Brain microvascular endothelial cell (primary cell): ENCODE measurements around the gene SCAF4.

Experiments used
- DNase-seq: peaks from one replicate; pipeline ENCODE4 v3.0.0-alpha.2; 2020
- H3K27ac ChIP-seq: fragments of 250-450 bp; sonication (Bioruptor Pico); 2 replicates; pipeline ENCODE4 v1.5.1; 2020; ENCODE audit warnings: mild to moderate bottlenecking, moderate library complexity
- H3K27me3 ChIP-seq: fragments of 250-450 bp; sonication (Bioruptor Pico); replicated peaks from 2 replicates; pipeline ENCODE4 v1.5.1; 2020; ENCODE audit warnings: mild to moderate bottlenecking
- H3K36me3 ChIP-seq: fragments of 250-450 bp; sonication (Bioruptor Pico); replicated peaks from 2 replicates; pipeline ENCODE4 v1.5.1; 2020; ENCODE audit warnings: mild to moderate bottlenecking
- H3K4me3 ChIP-seq: 2 replicates; pipeline ENCODE4 v1.5.1; 2011; ENCODE audit warnings: low read depth, mild to moderate bottlenecking, control low read depth, low read length, moderate library complexity
- in situ Hi-C: cut with HindIII; loops from 2 replicates; pipeline ENCODE4 v1.10.0; 2017; ENCODE audit warnings: low sequenced_read_pairs, low pct_ligation_motif_present
- TF ChIP-seq, protein P1 (sequence below): IDR thresholded peaks from 2 replicates; pipeline ENCODE4 v1.5.1; 2011; ENCODE audit warnings: low read depth, mild to moderate bottlenecking, moderate library complexity, low read length, control low read depth, inconsistent platforms; ENCODE audit errors: missing control alignments

The SCAF4 gene

GRCh38 chr21:31708541-31708940, 23.4 kb downstream of the SCAF4 start:
- TF ChIP-seq, protein P1, sequence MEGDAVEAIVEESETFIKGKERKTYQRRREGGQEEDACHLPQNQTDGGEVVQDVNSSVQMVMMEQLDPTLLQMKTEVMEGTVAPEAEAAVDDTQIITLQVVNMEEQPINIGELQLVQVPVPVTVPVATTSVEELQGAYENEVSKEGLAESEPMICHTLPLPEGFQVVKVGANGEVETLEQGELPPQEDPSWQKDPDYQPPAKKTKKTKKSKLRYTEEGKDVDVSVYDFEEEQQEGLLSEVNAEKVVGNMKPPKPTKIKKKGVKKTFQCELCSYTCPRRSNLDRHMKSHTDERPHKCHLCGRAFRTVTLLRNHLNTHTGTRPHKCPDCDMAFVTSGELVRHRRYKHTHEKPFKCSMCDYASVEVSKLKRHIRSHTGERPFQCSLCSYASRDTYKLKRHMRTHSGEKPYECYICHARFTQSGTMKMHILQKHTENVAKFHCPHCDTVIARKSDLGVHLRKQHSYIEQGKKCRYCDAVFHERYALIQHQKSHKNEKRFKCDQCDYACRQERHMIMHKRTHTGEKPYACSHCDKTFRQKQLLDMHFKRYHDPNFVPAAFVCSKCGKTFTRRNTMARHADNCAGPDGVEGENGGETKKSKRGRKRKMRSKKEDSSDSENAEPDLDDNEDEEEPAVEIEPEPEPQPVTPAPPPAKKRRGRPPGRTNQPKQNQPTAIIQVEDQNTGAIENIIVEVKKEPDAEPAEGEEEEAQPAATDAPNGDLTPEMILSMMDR = no peak
- in situ Hi-C loops = no loop called here
- no peaks in the 10 kb centered on the region for H3K36me3 ChIP-seq
- no peak overlapping the region for H3K27ac ChIP-seq
- no peak overlapping the region for H3K4me3 ChIP-seq
- no peak for DNase-seq
- H3K27me3 ChIP-seq = no peaks in the 10 kb centered on the region

- Histone ChIP-seq H3K36me3 (no peaks in the 10 kb centered on the region), H3K4me3 (no peak overlapping the region), H3K27ac (no peak overlapping the region), H3K27me3 (no peaks in the 10 kb centered on the region)
- no peak for DNase-seq
- TF ChIP-seq, protein P1 = no peak
- in situ Hi-C loops = no loop called here
These were observed 24.4 kb downstream of the SCAF4 start for GRCh38 chr21:31707499-31707898.

DNA sequence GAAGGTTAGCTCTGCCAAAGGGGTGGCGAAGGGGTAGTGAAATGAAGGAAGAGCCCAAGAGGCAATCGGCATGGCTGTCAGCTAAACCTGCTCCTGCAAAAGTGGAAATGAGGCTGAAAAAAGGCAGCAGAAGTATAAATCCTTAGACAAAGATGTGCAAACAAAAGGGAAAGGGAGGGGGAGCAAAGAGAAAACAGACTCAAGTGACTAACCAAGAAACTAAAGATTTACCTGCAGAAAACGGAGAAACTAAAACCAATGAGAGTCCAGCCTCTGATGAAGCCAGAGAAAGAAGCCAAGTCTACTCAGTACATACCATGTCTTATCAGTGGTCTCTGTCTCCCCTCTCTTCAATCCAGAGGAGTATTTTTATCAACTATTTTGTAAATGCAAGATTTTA, 25.4 kb downstream of the SCAF4 start:
- H3K4me3 ChIP-seq = no peak overlapping the region
- no peak for DNase-seq
- H3K27ac ChIP-seq = no peak overlapping the region
- peaks cover 1% of the 10 kb centered on the region for H3K36me3 ChIP-seq
- TF ChIP-seq, protein P1 = no peak
- in situ Hi-C loops = no loop called here
- no peaks in the 10 kb centered on the region for H3K27me3 ChIP-seq

GRCh38 chr21:31700040-31700439, 31.9 kb downstream of the SCAF4 start:
- Histone ChIP-seq H3K36me3 (peaks cover 17% of the 10 kb centered on the region), H3K27ac (no peak overlapping the region), H3K4me3 (no peak overlapping the region), H3K27me3 (no peaks in the 10 kb centered on the region)
- TF ChIP-seq, protein P1 = no peak
- in situ Hi-C loops = no loop called here
- no peak for DNase-seq

GRCh38 chr21:31698461-31698860, 33.5 kb downstream of the SCAF4 start:
- Histone ChIP-seq H3K27ac (no peak overlapping the region), H3K27me3 (no peaks in the 10 kb centered on the region), H3K36me3 (peaks cover 23% of the 10 kb centered on the region), H3K4me3 (no peak overlapping the region)
- TF ChIP-seq, protein P1 = no peak
- in situ Hi-C loops = no loop called here
- no peak for DNase-seq

DNA sequence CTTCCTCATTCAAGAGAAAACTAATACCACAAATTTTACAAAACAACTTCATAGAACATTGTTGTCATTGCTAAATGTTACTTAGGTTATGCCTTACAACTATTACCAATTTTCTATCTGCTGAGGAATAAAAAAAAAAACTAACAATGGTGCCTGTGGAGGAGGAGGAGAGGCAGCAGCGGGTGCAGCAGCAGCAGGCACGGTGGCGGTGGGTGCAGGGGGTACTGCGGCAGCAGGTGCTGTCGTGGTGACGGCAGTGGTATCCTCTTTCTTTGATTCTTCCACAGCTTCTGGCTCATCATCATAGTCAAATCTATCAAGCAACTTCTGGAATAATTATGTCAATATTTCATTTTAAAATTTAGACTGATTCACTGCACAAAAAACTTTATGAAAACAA, 35.5 kb downstream of the SCAF4 start:
- TF ChIP-seq, protein P1 = no peak
- H3K27ac ChIP-seq = no peak overlapping the region
- in situ Hi-C loops = no loop called here
- H3K36me3 ChIP-seq = peaks cover 38% of the 10 kb centered on the region
- no peak for DNase-seq
- no peak overlapping the region for H3K4me3 ChIP-seq
- no peaks in the 10 kb centered on the region for H3K27me3 ChIP-seq
